WTC11 (cell line): ENCODE data around the gene PLEKHS1.

Source experiments
- AR ChIP-seq: fragments of 250-450 bp; sonication (Bioruptor Pico); IDR thresholded peaks from 2 replicates; pipeline ENCODE4 v1.9.0; 2021; ENCODE audit warnings: mild to moderate bottlenecking
- CTCF ChIP-seq: fragments of 200-600 bp; IDR thresholded peaks from 2 replicates; pipeline ENCODE4 v1.8.0; 2022; ENCODE audit warnings: antibody characterized with exemption
- STAT6 ChIP-seq: sonication (generic); formaldehyde crosslinking; conservative IDR thresholded peaks from 2 replicates; pipeline ENCODE4 v1.8.1; 2023; ENCODE audit warnings: mild to moderate bottlenecking, low read depth, missing genetic modification reagents, moderate library complexity

- no peak for TF ChIP-seq CTCF
- no peak for TF ChIP-seq AR (CRISPR knock-in tag)
- no peak for TF ChIP-seq STAT6 (CRISPR knock-in tag)
Measured at GRCh38 chr10:113782986-113783704, 31.7 kb downstream of the PLEKHS1 start.
